GM19099 (cell line): ENCODE results near the gene PTPRD.

Source experiments
- POLR2A ChIP-seq: IDR thresholded peaks from 3 replicates; pipeline ENCODE4 v1.6.1; 2011; ENCODE audit warnings: low read depth; ENCODE audit not compliant: insufficient read length; ENCODE audit errors: extremely low read depth

PTPRD gene

DNA sequence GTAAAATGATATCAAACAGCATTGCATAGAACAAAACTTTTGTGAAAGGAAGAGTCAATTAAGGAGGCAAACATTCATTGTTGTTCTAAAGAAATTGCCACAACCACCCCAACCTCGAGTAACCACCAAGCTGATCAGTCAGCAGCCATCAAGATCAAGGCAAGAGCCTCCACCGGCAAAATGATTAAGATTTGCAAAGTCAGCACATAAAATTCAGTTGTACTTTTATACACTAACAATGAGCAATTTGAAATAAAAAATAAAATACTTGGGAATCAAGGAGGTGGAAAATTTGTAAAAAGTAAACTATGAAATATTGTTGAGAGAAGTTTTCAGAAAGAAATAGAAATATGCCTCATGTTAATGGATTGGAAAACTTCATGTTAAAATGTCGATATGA is 1118.5 kb downstream of the PTPRD start:
- TF ChIP-seq POLR2A, result no peak

DNA sequence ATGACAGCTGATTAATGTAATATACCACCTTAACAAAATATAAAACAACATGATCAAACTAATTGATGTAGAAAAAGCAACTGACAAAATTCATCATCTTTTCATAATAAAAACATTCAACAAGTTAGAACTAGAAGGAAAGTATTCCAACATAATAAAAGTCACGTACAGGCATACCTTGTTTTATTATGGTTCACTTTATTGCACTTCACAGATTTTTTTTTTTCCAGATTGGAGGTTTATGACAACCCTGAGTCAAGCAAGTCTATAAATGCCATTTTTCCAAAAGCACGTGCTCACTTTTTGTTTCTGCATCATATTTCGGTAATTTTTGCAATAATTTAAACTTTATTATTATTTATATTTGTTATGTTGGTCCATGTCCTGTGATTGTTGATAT is 1120.3 kb downstream of the PTPRD start:
- TF ChIP-seq POLR2A, result no peak

DNA sequence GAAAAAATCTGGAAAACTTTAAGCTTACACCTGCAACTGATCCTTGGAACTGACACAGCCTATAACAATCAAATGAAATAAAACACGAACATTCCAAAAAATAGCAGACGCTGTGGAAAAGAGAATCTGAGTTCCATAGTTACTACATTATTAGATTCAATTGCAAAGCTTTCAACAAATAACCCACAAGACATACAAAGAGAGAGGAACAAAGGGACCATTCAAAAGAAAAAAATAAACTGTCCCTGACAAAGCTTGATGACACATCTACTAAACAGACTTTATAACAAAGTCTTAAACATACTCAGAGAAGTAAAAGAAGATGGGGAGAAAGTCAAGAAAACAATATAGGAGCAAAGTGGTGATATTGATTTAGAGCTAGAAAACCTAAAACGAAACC is 1123.6 kb downstream of the PTPRD start:
- TF ChIP-seq POLR2A, result no peak

DNA sequence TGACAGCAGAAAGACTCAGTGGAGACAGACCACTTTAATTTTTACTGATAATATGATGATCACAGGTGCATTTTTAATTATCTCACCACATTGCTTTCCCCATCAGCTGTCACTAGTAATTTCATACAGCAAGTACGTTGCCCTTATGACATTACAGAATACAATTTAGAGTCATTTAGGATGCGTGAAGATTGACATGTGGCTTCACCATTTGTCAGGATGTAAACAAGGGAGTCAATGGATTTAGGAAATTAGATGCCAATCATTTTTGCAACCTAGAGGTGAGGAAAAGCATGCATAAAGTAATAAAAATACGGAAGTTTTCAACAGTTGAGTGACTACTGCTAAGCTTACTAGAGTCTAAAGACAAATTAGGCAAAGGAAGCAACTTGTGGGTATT is 1129.6 kb downstream of the PTPRD start:
- TF ChIP-seq POLR2A, result no peak

DNA sequence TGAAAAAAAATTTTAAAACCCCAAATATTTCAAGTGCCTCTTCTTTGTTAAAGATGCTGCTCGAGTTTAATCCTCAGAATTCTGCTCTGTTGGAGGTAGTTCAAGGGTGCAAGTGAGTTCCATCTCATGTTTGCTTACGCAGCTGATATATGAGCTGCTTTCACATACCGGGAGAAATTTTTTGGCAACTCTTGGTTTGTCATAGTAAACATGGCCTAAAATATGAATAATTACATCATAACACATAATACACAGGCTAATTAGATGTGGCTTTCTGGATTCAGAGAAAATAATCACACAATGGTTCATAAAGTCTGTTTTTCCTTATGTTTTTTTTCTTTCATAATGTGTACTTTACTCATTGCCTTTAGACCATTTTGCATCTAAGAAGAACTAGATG is 1134.1 kb downstream of the PTPRD start:
- TF ChIP-seq POLR2A, result no peak

DNA sequence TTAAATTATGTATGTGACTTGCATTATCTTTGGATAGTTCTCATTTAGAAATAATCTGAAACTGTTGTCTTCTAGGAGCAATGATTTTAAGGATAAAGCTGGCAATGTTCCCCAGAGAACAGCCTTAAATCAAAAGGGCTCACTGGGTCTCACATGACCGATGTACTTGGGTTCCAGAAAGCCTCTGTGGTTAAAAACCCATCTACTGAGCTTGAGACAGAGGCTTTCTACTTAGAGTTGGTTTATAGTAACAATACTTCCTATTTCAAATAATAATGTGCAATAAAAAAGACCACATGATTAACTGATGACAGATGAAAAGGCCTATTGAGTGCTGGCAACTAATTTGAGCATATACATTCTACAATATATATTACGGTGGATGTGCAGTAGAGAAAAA is 1143.5 kb downstream of the PTPRD start:
- TF ChIP-seq POLR2A, result no peak

DNA sequence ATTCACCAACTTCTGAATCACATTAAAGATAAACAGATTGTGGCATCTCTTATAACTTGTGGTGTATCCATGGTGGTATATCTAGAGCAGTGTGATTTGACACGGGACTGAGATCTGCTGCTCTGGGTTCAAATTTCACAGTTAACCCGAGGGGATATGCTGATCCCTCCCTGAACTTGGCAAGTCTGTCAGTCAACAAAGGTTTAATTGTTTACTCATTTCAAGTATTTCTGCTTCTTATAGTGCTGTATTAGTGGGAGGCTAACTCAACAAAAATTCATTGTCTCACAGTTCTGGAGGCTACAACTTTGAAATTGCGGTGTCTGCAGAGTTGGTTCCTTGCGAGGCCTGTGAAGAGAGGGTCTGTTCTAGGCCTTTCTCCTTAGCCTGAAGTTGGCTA is 1175.2 kb downstream of the PTPRD start:
- TF ChIP-seq POLR2A, result no peak

DNA sequence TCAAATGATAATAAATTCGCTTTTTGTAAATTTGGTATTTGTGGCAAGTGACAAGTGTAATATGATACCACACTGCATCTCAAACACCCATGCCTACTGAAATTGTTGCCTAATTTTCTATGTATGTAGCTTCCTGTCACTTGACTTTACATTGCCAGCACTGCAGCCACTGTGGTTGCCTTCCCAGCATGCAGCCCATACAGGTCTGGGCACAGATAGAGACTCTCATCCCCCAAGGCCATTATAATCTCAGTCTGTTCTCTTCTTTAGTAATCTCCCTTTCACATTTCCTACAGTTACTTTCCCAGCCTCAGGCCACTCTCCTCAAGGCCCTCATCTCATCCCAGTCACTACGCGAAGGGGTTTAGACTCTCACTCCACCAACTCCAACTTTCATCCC is 1200.6 kb downstream of the PTPRD start:
- no peak for TF ChIP-seq POLR2A

DNA sequence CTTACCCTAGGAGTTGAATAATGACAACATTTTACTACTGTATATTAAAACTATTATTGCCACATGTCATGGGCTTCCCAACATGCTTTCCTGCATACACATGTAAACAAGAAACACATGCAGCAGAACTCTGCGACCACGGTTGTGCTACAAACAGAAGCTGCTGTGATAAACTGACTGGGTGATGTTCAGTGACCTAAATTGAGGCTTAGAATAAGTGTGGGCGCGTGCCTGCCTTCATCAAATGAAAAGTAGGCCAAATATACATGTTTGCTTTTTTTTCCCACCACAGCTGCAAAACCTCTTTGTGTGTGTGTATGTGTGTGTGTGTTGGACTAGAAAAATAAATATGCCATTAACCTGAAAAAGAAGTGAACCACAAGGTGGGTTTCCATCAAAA is 1202.1 kb downstream of the PTPRD start:
- no peak for TF ChIP-seq POLR2A

DNA sequence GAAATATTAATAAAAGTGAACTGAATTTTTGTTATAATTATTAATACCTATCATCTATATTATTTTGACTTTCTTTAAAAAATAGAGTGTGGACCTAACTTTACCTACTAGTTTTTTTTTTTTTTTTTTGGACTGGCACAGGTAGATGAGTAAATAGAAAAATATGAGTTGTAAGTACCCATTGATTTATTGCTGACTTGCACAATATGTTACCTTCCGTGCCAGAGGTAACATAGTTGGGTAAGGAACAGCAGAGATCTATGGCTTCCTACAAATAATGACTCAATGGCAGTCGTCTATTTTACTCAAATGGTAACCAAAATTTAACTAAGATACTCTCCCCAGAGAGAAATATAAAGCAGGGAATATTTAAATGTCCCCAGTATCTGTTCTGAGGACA is 1212.8 kb downstream of the PTPRD start:
- TF ChIP-seq POLR2A, result no peak

DNA sequence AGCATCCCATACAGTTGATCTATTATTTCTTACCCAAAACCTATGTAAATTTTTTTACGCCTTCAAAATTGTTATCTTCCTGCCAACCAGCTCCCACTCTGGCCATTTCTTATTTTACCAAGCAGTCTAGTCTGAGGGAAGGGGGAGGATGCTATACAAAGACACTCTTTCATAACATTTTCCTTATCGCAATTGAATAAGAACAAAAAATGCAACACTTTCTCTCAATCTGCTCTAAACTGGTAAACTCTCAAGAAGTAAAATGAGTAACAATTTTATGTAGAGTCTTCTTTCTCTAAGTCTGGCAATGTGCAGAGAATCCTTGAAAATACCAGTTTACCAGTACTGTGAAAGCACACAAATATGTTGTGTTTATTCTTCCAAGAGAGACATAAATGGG is 1216.3 kb downstream of the PTPRD start:
- no peak for TF ChIP-seq POLR2A

DNA sequence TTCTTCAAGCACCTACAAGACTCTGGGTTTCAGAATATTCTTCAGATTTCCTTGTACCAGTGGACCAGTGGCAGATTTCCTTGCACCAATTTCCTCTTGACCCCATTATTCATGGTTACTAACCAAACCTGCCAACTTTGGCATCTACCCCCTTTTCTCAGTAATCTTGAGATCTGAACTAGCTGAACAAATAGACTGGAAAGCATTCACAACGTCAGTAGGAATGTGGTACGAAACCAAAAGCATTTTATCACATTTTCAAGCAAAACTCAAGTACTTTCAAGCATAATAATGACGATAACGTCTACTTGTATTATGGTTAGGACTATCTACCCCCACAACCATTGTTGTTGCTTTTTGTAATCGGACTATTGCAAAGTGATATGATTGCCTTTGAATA is 1217.3 kb downstream of the PTPRD start:
- no peak for TF ChIP-seq POLR2A

DNA sequence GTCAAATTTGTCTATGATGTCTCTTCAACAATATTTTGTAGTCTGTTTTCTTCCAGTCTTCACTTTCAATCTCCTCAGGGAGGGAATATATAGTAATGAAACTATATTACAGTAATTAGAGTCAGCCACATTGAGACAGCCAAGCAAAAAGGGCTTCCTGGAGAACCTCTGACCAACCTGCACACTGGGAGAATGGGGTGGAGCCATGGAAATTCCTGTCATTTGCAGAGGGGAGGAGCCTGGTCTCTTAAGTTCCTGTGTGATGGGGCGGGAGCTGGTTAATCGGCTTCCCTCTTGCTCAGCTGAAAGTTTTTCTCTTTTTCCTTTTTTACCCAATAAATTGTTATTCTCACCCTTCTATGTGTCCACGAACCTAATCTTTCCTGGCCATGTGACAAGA is 1220.0 kb downstream of the PTPRD start:
- TF ChIP-seq POLR2A, result no peak

DNA sequence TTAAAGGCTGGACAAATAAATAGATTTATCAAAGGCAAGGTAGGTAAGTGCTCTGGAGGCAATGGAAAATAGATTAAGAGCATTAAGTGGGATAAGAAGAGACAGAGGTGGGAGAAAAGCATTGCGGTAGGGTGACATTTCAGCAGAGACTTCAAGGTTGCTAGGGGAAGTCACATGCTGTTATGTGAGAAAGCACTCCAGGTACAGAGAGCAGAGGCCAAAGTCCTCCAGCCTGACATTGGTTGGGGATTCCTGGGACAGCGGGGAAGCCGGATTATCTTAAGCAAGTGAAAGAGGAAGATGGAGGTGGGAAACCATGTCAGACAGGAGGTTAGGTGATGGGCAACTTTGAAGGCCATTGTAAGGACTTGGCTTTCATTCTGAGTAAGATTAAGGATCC is 1222.9 kb downstream of the PTPRD start:
- TF ChIP-seq POLR2A, result no peak

DNA sequence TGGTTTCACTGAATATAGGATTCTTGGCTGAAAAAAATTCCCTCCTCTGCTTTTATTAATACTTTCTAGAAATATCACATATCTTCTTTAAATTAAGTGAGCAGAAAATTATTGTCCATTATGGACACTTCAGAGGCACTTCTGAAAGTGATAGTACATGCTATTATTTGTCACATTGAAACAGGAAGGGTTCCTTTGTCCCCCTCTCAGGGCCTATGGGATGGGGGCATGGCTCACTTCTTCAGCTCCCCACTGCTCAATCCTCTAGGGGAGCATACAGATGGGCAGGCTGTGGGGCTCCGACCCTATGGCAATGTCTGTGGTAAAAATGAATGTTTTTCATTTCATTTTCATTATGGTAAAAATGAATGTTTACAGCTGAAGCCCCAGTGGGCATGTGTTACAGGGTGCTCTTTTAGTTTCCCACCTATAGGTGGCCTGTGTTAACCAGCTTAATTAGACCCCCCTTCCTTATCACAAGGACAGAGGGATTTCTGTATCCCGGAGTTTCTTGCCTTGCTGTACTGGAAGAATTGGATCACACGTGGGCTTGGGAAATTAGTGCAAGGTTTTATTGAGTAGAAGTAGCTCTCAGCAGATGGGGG is 1225.2 kb downstream of the PTPRD start:
- no peak for TF ChIP-seq POLR2A

DNA sequence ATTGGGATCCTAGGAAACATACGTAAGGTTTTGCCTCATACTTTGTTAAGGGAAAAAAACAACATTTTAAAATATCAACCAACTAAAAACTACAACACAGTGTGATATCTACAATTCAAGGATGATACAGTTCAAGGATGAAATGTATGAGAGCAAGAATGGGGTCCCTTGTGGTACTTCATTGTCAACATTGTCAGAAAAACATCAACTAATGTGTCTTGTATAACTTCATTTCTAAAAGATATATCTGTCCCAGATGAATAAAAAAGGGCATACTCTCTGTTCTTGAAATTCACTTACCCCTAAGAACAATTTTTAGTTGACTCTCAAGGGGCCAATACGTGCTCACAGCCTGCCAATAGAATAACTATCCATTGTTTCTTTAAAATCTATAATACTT is 1250.5 kb downstream of the PTPRD start:
- no peak for TF ChIP-seq POLR2A

DNA sequence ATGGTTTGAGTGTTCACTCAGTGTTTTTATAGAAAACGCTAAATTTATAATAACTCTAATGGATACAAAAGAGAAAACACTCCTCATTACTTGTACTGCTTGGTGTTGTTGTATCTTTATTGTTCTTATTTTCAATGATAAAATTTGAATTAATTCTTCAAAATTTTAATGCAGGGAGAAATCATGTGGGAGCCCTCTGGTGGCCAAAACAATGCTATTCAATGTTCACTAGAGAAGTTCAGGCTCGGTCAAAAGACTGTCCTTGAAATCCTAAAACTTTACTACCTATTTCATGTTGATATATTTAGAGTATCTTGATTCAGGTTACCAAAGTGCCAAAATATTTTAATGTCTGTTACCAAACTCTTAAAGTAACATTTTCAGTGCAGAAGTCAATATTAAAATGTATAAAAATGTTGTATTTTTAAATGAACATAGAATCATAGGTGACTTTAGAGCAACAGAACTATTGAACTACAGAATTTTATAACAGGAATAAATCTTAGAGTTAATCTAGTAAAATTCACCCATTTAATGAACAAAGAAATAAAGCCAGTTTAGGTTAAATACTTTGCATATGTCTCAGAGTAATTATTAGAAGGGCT is 1259.8 kb downstream of the PTPRD start:
- no peak for TF ChIP-seq POLR2A
